ENCODE data around the gene MCF2L2.

- TF ChIP-seq ARNT (IDR thresholded peaks at IDR 0.05), result no peak
- no peak for TF ChIP-seq FOXK2 (IDR thresholded peaks at IDR 0.05)
- TF ChIP-seq HDGF (IDR thresholded peaks at IDR 0.05; ENCODE audit: borderline replicate concordance), result no peak
- TF ChIP-seq ELF4 (IDR thresholded peaks at IDR 0.05), result no peak
- TF ChIP-seq TARDBP (IDR thresholded peaks at IDR 0.05), result no peak
- no peak for TF ChIP-seq FOXM1 (IDR thresholded peaks at IDR 0.05; ENCODE audit: borderline replicate concordance)
- no peak for TF ChIP-seq SP1 (IDR thresholded peaks at IDR 0.05)
- TF ChIP-seq NFRKB (IDR thresholded peaks at IDR 0.05), result no peak
Measured at GRCh38 chr3:183182732-183183610, 245.4 kb downstream of the MCF2L2 start.

Measured in HEK293T (cell line).